DMS79 treated with DMSO at 0.1 percent for 48 hours (cell line): ENCODE measurements around the gene TAS1R2.

Experiments used
- DNase-seq: peaks from one replicate; lab custom pipeline; 2025; lab: John Stamatoyannopoulos, UW

The TAS1R2 gene

GRCh38 chr1:18802231-18802630 is 57.2 kb downstream of the TAS1R2 start:
- no peak for DNase-seq

- DNase-seq, result no peak
Observed at GRCh38 chr1:18800258-18800657, 59.2 kb downstream of the TAS1R2 start.

GRCh38 chr1:18799454-18799853 is 60.0 kb downstream of the TAS1R2 start:
- no peak for DNase-seq

DNA sequence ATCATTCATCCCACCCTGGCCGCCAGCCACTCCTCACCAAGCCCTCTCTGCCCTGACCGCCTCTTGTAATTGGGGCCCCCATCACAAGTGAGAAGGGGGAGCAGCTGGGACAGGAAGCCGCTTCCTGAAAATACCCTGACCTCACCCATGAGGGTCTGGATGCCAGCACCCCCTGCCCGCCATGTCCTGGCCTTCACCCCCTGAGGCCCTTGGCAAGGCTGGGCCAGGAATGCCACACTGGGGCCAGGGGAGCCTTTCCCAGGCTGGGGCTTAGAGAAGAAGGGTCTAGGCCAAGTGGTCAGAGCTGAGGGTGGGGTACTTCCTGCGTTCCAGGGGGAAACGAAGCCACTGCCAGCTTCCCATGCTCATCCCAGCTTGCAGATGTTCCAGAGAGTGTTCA is 60.5 kb downstream of the TAS1R2 start:
- no peak for DNase-seq

DNA sequence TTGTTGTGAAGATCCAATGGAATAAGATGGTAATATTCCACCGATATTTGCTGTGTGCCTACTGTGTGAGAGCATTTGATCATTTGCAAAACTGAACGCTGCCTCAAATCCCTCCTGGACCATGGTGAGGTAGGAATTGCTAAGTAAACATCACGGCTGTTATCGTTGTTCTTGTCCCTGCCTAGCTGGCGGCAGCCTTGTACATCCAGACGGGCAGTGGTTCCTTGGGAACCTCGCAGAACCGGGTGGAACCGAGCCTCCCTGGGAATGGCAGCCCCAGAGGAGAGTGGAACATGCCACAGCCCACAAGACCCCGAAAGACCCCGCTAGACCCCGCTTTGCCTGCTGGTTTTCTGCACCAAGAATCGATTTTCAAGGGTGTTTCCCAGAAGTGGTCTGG is 60.9 kb downstream of the TAS1R2 start:
- no peak for DNase-seq

- peak; percentile 17 for DNase-seq
Observed at GRCh38 chr1:18796950-18797349, 62.5 kb downstream of the TAS1R2 start.

GRCh38 chr1:18795002-18795689 is 64.3 kb downstream of the TAS1R2 start:
- DNase-seq, result no peak

- DNase-seq, result no peak
Observed at GRCh38 chr1:18794561-18794960, 64.9 kb downstream of the TAS1R2 start.

DNA sequence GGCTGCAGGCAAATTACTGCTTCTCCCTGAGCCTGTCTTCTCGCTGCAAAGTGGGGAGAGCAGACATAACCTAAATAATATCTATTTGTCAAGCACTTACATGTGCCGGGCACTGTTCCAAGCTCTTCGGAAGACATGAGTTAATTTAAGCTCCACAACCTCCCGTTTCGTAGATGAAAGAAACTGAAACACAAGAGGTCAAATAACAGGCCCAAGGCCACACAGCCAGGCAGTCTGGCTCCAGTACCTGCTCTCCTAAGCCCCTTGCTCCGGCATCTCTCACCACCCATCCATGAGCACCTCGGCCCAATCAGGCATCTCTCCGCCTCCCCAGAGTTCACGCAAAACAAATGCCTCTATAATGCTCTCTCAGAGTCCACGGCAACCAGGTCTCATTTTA is 65.4 kb downstream of the TAS1R2 start:
- DNase-seq, result peak; percentile 36

- no peak for DNase-seq
Observed at GRCh38 chr1:18793164-18793563, 66.3 kb downstream of the TAS1R2 start.

DNA sequence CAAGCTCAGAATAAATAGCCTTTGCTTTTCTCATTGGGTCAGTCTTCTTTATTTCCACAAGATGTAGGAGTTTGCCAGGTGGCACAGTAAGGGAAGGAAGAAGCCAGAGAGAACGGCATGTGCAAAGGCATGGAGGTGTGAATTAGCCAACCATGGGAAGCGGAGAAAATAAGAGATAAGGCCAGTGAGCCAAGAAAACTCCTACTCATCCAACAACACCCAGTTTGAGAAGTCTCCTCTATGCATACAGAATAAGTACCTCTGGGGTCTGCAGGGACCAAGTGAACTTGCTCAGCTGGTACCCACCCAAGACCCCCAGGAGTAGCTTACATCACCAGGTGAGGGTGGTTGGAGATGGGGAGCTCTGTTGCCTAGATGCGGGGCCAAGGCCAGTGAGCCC is 66.7 kb downstream of the TAS1R2 start:
- no peak for DNase-seq
